IMR-90 (cell line): ENCODE measurements around the gene KCNJ1. TPM values are rescaled to one million over a fixed set of nuclear protein-coding genes. Genes with fewer than 3 reads are reported as not detected.
A peak's percentile ranks its signal among the peaks of the same experiment; 100 is the strongest.

ENCODE experiments used
- ATAC-seq: fragments of 200-7000 bp; cut with Tn5 transposase; 2 replicates; pipeline ENCODE4 v1.9.1; 2020; ENCODE audit warnings: low read depth, mild to moderate bottlenecking, moderate library complexity
- BruUV-seq: library from RNA; stranded (reverse); fragments of 400-500 nt; replicated peaks from 2 replicates; lab custom pipeline; 2021; lab: Mats Ljungman, UMichigan
- CTCF ChIA-PET: fragments of 300-600 bp; formaldehyde crosslinking; extraction: SDS; loops from one replicate; lab custom pipeline; 2021; ENCODE audit warnings: antibody characterized with exemption; lab: Yijun Ruan, JAX
- POLR2A ChIA-PET: fragments of 300-600 bp; sonication (Branson Sonifier 250); formaldehyde crosslinking; loops from one replicate; lab custom pipeline; 2022; ENCODE audit warnings: antibody characterized with exemption; ENCODE audit not compliant: unreplicated experiment; lab: Charles Lee
- DNase-seq: peaks from one replicate; pipeline ENCODE4 v3.0.0; 2013
- H2AFZ ChIP-seq: replicated peaks from 2 replicates; pipeline ENCODE3; 2013; ENCODE audit warnings: low read length, mild to moderate bottlenecking; ENCODE audit not compliant: poor library complexity
- H2AK5ac ChIP-seq: 2 replicates; pipeline ENCODE4 v1.6.1; 2013; ENCODE audit warnings: low read depth, low read length, inconsistent platforms
- H2AK9ac ChIP-seq: replicated peaks from 2 replicates; pipeline ENCODE3; 2013; ENCODE audit warnings: mild to moderate bottlenecking, low read depth, low read length, moderate library complexity; ENCODE audit not compliant: poor library complexity
- H2BK120ac ChIP-seq: 2 replicates; pipeline ENCODE4 v1.6.1; 2013; ENCODE audit warnings: low read depth, low read length, inconsistent platforms
- H2BK15ac ChIP-seq: 3 replicates; pipeline ENCODE4 v1.6.1; 2013; ENCODE audit warnings: low read depth, low read length, inconsistent platforms
- H2BK20ac ChIP-seq: 2 replicates; pipeline ENCODE4 v1.6.1; 2013; ENCODE audit warnings: low read depth, mild to moderate bottlenecking, inconsistent platforms, low read length, moderate library complexity
- H2BK5ac ChIP-seq: 2 replicates; pipeline ENCODE4 v1.6.1; 2013; ENCODE audit warnings: mild to moderate bottlenecking, low read depth, low read length, inconsistent platforms; ENCODE audit not compliant: poor library complexity, severe bottlenecking
- H3K14ac ChIP-seq: replicated peaks from 2 replicates; pipeline ENCODE4 v1.6.1; 2013; ENCODE audit warnings: low read depth, low read length, inconsistent platforms
- H3K18ac ChIP-seq: 2 replicates; pipeline ENCODE4 v1.6.1; 2013; ENCODE audit warnings: low read depth, low read length, control low read depth
- H3K23ac ChIP-seq: 2 replicates; pipeline ENCODE4 v1.6.1; 2013; ENCODE audit warnings: low read depth, low read length, inconsistent platforms
- H3K27ac ChIP-seq: 2 replicates; pipeline ENCODE4 v1.5.1; 2013; ENCODE audit warnings: mild to moderate bottlenecking, control low read depth, low read length; ENCODE audit not compliant: insufficient read depth
- H3K27me3 ChIP-seq: 2 replicates; pipeline ENCODE4 v1.6.1; 2013; ENCODE audit warnings: low read length; ENCODE audit not compliant: control insufficient read depth, insufficient read depth
- H3K36me3 ChIP-seq: 2 replicates; pipeline ENCODE4 v1.6.1; 2013; ENCODE audit warnings: low read length, mixed read lengths; ENCODE audit not compliant: control insufficient read depth, insufficient read depth
- H3K4ac ChIP-seq: 2 replicates; pipeline ENCODE4 v1.6.1; 2013; ENCODE audit warnings: low read depth, low read length, inconsistent platforms
- H3K4me1 ChIP-seq: 2 replicates; pipeline ENCODE4 v1.6.1; 2013; ENCODE audit warnings: low read length, mixed read lengths; ENCODE audit not compliant: control insufficient read depth, insufficient read depth
- H3K4me2 ChIP-seq: 2 replicates; pipeline ENCODE4 v1.6.1; 2013; ENCODE audit warnings: low read depth, mild to moderate bottlenecking, control low read depth, low read length, moderate library complexity
- H3K4me3 ChIP-seq: 2 replicates; pipeline ENCODE4 v1.5.1; 2013; ENCODE audit warnings: low read depth, mild to moderate bottlenecking, control low read depth, low read length, moderate library complexity; ENCODE audit not compliant: insufficient read depth
- H3K56ac ChIP-seq: 2 replicates; pipeline ENCODE4 v1.6.1; 2013; ENCODE audit warnings: low read length, inconsistent platforms; ENCODE audit not compliant: insufficient read depth; ENCODE audit errors: extremely low read depth
- H3K79me1 ChIP-seq, 2 experiments: 2 replicates each; pipeline ENCODE4 v1.6.1; 2013; ENCODE audit warnings: low read length in 2 of 2, inconsistent platforms in 1 of 2, low read depth in 1 of 2
- H3K9ac ChIP-seq: 2 replicates; pipeline ENCODE4 v1.6.1; 2013; ENCODE audit warnings: low read depth, low read length, control low read depth
- H3K9me1 ChIP-seq: 2 replicates; pipeline ENCODE4 v1.6.1; 2013; ENCODE audit warnings: low read length, inconsistent platforms; ENCODE audit not compliant: insufficient read depth
- H3K9me3 ChIP-seq: 2 replicates; pipeline ENCODE4 v1.6.1; 2013; ENCODE audit warnings: low read length; ENCODE audit not compliant: control insufficient read depth, insufficient read depth
- H4K20me1 ChIP-seq: 2 replicates; pipeline ENCODE4 v1.6.1; 2013; ENCODE audit warnings: low read length, inconsistent platforms; ENCODE audit not compliant: insufficient read depth
- H4K5ac ChIP-seq: 2 replicates; pipeline ENCODE4 v1.6.1; 2013; ENCODE audit warnings: mild to moderate bottlenecking, low read depth, low read length, control low read depth
- H4K8ac ChIP-seq, 2 experiments: 2 replicates each; pipeline ENCODE4 v1.6.1; 2013; ENCODE audit warnings: low read depth in 2 of 2, low read length in 2 of 2, control low read depth in 1 of 2, inconsistent platforms in 1 of 2
- H4K91ac ChIP-seq: 2 replicates; pipeline ENCODE4 v1.6.1; 2013; ENCODE audit warnings: low read depth, low read length, inconsistent platforms; ENCODE audit not compliant: insufficient read depth
- CHD1 ChIP-seq: IDR thresholded peaks from 2 replicates; pipeline ENCODE4 v1.6.1; 2012; ENCODE audit warnings: low read depth, low read length, improper control_type of control experiment
- CTCF ChIP-seq: conservative IDR thresholded peaks from 2 replicates; pipeline ENCODE4 v1.5.1; 2012; ENCODE audit warnings: mild to moderate bottlenecking, low read depth, low read length, improper control_type of control experiment
- ELK1 ChIP-seq: fragments of 150-350 bp; IDR thresholded peaks from 2 replicates; pipeline ENCODE4 v1.6.1; 2016; ENCODE audit warnings: low read depth, mild to moderate bottlenecking, low read length, moderate library complexity, borderline replicate concordance
- FOS ChIP-seq: fragments of 150-350 bp; IDR thresholded peaks from 2 replicates; pipeline ENCODE4 v1.6.1; 2016; ENCODE audit warnings: low read depth, low read length
- MAZ ChIP-seq: IDR thresholded peaks from 2 replicates; pipeline ENCODE4 v1.6.1; 2012; ENCODE audit warnings: low read depth, mild to moderate bottlenecking, low read length, improper control_type of control experiment, moderate library complexity, borderline replicate concordance
- NFE2L2 ChIP-seq: fragments of 150-350 bp; IDR thresholded peaks from 2 replicates; pipeline ENCODE4 v1.6.1; 2016; ENCODE audit warnings: low read depth, mild to moderate bottlenecking, low read length
- POLR2A ChIP-seq: IDR thresholded peaks from 2 replicates; pipeline ENCODE4 v1.6.1; 2012; ENCODE audit warnings: mild to moderate bottlenecking, low read depth, low read length
- SMC3 ChIP-seq: fragments of 150-350 bp; IDR thresholded peaks from 2 replicates; pipeline ENCODE4 v1.6.1; 2016; ENCODE audit warnings: low read depth, mild to moderate bottlenecking, antibody characterized with exemption, low read length, moderate library complexity
- USF2 ChIP-seq: fragments of 150-350 bp; IDR thresholded peaks from 2 replicates; pipeline ENCODE4 v1.6.1; 2017; ENCODE audit warnings: mild to moderate bottlenecking, antibody characterized with exemption, low read length, low read depth
- WGBS, 2 experiments: methylation state at CpG; one replicate each; pipeline versions ENCODE4 v1.1.5 to v1.1.7; 2013; ENCODE audit warnings: missing lambda C conversion rate in 2 of 2; ENCODE audit not compliant: insufficient read length in 1 of 2; ENCODE audit errors: extremely low coverage in 2 of 2; 5-methylcytosine and 5-hydroxymethylcytosine counted together
- dilution Hi-C: fragments of 300-500 bp; cut with HindIII; formaldehyde crosslinking; loops from one replicate; pipeline ENCODE4 v1.14.3; 2018; ENCODE audit warnings: low sequenced_read_pairs; ENCODE audit not compliant: unreplicated experiment
- in situ Hi-C: fragments of 300-500 bp; cut with MboI; formaldehyde crosslinking; loops from 3 replicates; pipeline ENCODE4 v1.14.3; 2019; ENCODE audit warnings: low sequenced_read_pairs, inconsistent platforms, mixed read lengths
- intact Hi-C: fragments of 100-400 bp; cut with micrococcal nuclease; formaldehyde crosslinking; loops from 2 replicates; pipeline ENCODE4 v1.10.0; 2022
- polyA plus RNA-seq, 3 experiments: library from polyadenylated mRNA; depleted of rRNA; stranded (reverse); fragments of >200 nt; gene quantifications; 2 replicates each; pipeline ENCODE4 v1.2.3, GENCODE V29; 2012; ENCODE audit warnings: low replicate concordance in 1 of 3
- total RNA-seq: library from RNA; depleted of rRNA; stranded (reverse); fragments of >200 nt; gene quantifications from 2 replicates; pipeline ENCODE4 v1.2.3, GENCODE V29; 2012

Gene KCNJ1
- total and polyA plus RNA-seq, 2 of the 4 experiments (the other 2 are of a cell fraction) = not detected

GRCh38 chr11:128905345-128906184, 38.5 kb upstream of the KCNJ1 start (continued):
- TF ChIP-seq MAZ (peak; percentile 50), CHD1 (no peak)

- H3K4ac ChIP-seq = no peak overlapping the region; the same call in 1 of the 2 replicates
- no peak overlapping the region for H3K23ac ChIP-seq
- H4K5ac ChIP-seq = peak overlapping the region; percentile 66; the same call in 1 of the 2 replicates
- H3K9ac ChIP-seq = no peak overlapping the region
- intact Hi-C loops = no loop called here
- POLR2A ChIA-PET = no interaction called here
- in situ Hi-C loops = no loop called here
- H2BK5ac ChIP-seq = peak overlapping the region; percentile 29
- H2BK120ac ChIP-seq = peak overlapping the region; percentile 75
- dilution Hi-C loops = no loop called here
- DNase-seq (no peak), ATAC-seq (peak; percentile 13)
- H2AK9ac ChIP-seq = no peak overlapping the region
- H4K20me1 ChIP-seq = no peaks in the 10 kb centered on the region
- H2BK20ac ChIP-seq = peak overlapping the region; percentile 42; the same call in 1 of the 2 replicates
- no peaks in the 10 kb centered on the region for H3K36me3 ChIP-seq
- peak overlapping the region; percentile 90 for H2AFZ ChIP-seq
- no peak overlapping the region; the same call in none of the 2 replicates for H4K91ac ChIP-seq
- H3K27me3 ChIP-seq = no peaks in the 10 kb centered on the region
- no peak overlapping the region for H2BK15ac ChIP-seq
- H4K8ac ChIP-seq = peak overlapping the region; percentile 24 to 53; a peak in 2 of 4 replicates
- H3K4me3 ChIP-seq = peak overlapping the region; percentile 42; the same call in 1 of the 2 replicates
- CTCF ChIA-PET = interaction anchor here (0.9 kb wide), 1 partner anchor 23 kb away, joined by 3 read pairs; no protein-coding TSS in a partner anchor
- peaks cover 24% of the 10 kb centered on the region for H3K4me1 ChIP-seq
- no peak overlapping the region for H3K56ac ChIP-seq
- H3K27ac ChIP-seq = no peak overlapping the region; the same call in 1 of the 2 replicates
- peaks cover 3% of the 10 kb centered on the region; the same call in 1 of the 2 replicates for H3K9me1 ChIP-seq
- 0 out of 2 replicates have a peak overlapping the region, but pooled peaks have one; percentile 43 for H2AK5ac ChIP-seq
- no peaks in the 10 kb centered on the region for H3K79me1 ChIP-seq
- H3K4me2 ChIP-seq = peak overlapping the region; percentile 64; the same call in 1 of the 2 replicates
- WGBS, 2 experiments = no CpG with 5 or more reads among the region's 25 CpGs
- H3K14ac ChIP-seq = no peak overlapping the region
- H3K18ac ChIP-seq = no peak overlapping the region; the same call in 1 of the 2 replicates
- BruUV-seq = no TSS peak
- no peaks in the 10 kb centered on the region for H3K9me3 ChIP-seq
- TF ChIP-seq CTCF (no peak), FOS (no peak), SMC3 (no peak), USF2 (no peak), NFE2L2 (no peak), MAZ (no peak), ELK1 (no peak), POLR2A (no peak)
Observed at GRCh38 chr11:128904656-128905344, 37.7 kb upstream of the KCNJ1 start.
